ENCODE measurements around the gene USP9X.

- TF ChIP-seq CTCF (conservative IDR thresholded peaks at IDR 0.05; ENCODE audit: low read depth in 2 of 2), result no peak
- no peak for TF ChIP-seq EZH2phosphoT487 (IDR thresholded peaks at IDR 0.05; ENCODE audit: unreplicated experiment)
- TF ChIP-seq POLR2AphosphoS5 (IDR thresholded peaks at IDR 0.05; ENCODE audit: low read depth), result no peak
- TF ChIP-seq REST (IDR thresholded peaks at IDR 0.05; ENCODE audit: unreplicated experiment), result no peak
- no peak for TF ChIP-seq JUNB (IDR thresholded peaks at IDR 0.05; ENCODE audit: unreplicated experiment)
- no peak for TF ChIP-seq EZH2 (IDR thresholded peaks at IDR 0.05; ENCODE audit: low read depth, unreplicated experiment)
- TF ChIP-seq ZNF114 (CRISPR knock-in tag; IDR thresholded peaks at IDR 0.05), result no peak
- no peak for TF ChIP-seq ETS1 (IDR thresholded peaks at IDR 0.05)
- no peak for TF ChIP-seq STAT1 (IDR thresholded peaks at IDR 0.05; ENCODE audit: unreplicated experiment)
- TF ChIP-seq ZNF331 (CRISPR knock-in tag; IDR thresholded peaks at IDR 0.05; ENCODE audit: low read depth), result no peak
Measured at GRCh38 chrX:41128955-41129354, 43.7 kb downstream of the USP9X start.
